Measurements from ENCODE around the gene HARS1. TPM values are rescaled to one million over a fixed set of nuclear protein-coding genes. Genes with fewer than 3 reads are reported as not detected.
A peak's percentile ranks its signal among the peaks of the same experiment; 100 is the strongest.

HARS1 gene
- total and polyA plus RNA-seq, 4 donors = 43.8 to 54.6 (median 48.4) TPM

- no peak for DNase-seq
- peak; percentile 21 for ATAC-seq (ENCODE audit: insufficient read depth, low FRiP score)
- Histone ChIP-seq H3K36me3 (ENCODE audit: control insufficient read depth in 4 of 4, insufficient read depth in 4 of 4, low read length in 4 of 4) (no peaks in the 10 kb centered on the region), H3K27ac (ENCODE audit: low read depth in 1 of 2, low read length in 1 of 2) (peak overlapping the region in 1 of 2 donors; percentile 82), H3K27me3 (ENCODE audit: control insufficient read depth in 3 of 3, insufficient read depth in 3 of 3, low read length in 2 of 3) (peaks cover 0 to 34% (median 19%) of the 10 kb centered on the region in 3 donors), H3K9me3 (ENCODE audit: control insufficient read depth in 4 of 4, insufficient read depth in 3 of 4, low read length in 3 of 4) (no peaks in the 10 kb centered on the region), H3K4me1 (ENCODE audit: control insufficient read depth in 5 of 5, insufficient read depth in 5 of 5, low read length in 5 of 5) (peaks cover 0 to 30% (median 3%) of the 10 kb centered on the region in 5 donors), H3K4me3 (no peak overlapping the region), H3K9ac (ENCODE audit: insufficient read depth in 1 of 2, low read length in 2 of 2) (peak overlapping the region in 1 of 2 donors; percentile 34)
- TF ChIP-seq CTCF (IDR thresholded peaks at IDR 0.05; ENCODE audit: control extremely low read depth, extremely low read depth) = no peak
- 20 to 53% methylated on average over 4 of the region's 4 CpGs for WGBS, 2 donors
Measured at GRCh38 chr5:140631036-140631417, 60.1 kb downstream of the HARS1 start.

- no peaks in the 10 kb centered on the region for H3K9me3 ChIP-seq (ENCODE audit: control insufficient read depth in 4 of 4, insufficient read depth in 3 of 4, low read length in 3 of 4)
- peaks cover 0 to 30% (median 3%) of the 10 kb centered on the region in 5 donors for H3K4me1 ChIP-seq (ENCODE audit: control insufficient read depth in 5 of 5, insufficient read depth in 5 of 5, low read length in 5 of 5)
- peak overlapping the region in 1 of 2 donors; percentile 34 for H3K9ac ChIP-seq (ENCODE audit: insufficient read depth in 1 of 2, low read length in 2 of 2)
- DNase-seq (peak in 2 of 3 donors; percentile 78 to 79), ATAC-seq (ENCODE audit: insufficient read depth, low FRiP score) (no peak)
- no peak overlapping the region for H3K4me3 ChIP-seq
- peaks cover 0 to 34% (median 19%) of the 10 kb centered on the region in 3 donors for H3K27me3 ChIP-seq (ENCODE audit: control insufficient read depth in 3 of 3, insufficient read depth in 3 of 3, low read length in 2 of 3)
- no peak for TF ChIP-seq CTCF (IDR thresholded peaks at IDR 0.05; ENCODE audit: control extremely low read depth, extremely low read depth)
- H3K36me3 ChIP-seq (ENCODE audit: control insufficient read depth in 4 of 4, insufficient read depth in 4 of 4, low read length in 4 of 4) = no peaks in the 10 kb centered on the region
- 40 to 59% methylated on average over 2 of the region's 2 CpGs for whole genome bisulfite sequencing, 2 donors
- peak overlapping the region in 1 of 2 donors; percentile 82 for H3K27ac ChIP-seq (ENCODE audit: low read depth in 1 of 2, low read length in 1 of 2)
Measured at GRCh38 chr5:140630292-140631035, 60.7 kb downstream of the HARS1 start.

GRCh38 chr5:140628711-140629110 is 62.5 kb downstream of the HARS1 start:
- DNase-seq (no peak), ATAC-seq (ENCODE audit: insufficient read depth, low FRiP score) (no peak)
- 54 to 71% methylated on average over 1 of the region's 1 CpG for WGBS, 2 donors
- Histone ChIP-seq H3K9me3 (ENCODE audit: control insufficient read depth in 4 of 4, insufficient read depth in 3 of 4, low read length in 3 of 4) (no peaks in the 10 kb centered on the region), H3K27ac (ENCODE audit: low read depth in 1 of 2, low read length in 1 of 2) (no peak overlapping the region), H3K27me3 (ENCODE audit: control insufficient read depth in 3 of 3, insufficient read depth in 3 of 3, low read length in 2 of 3) (peaks cover 0 to 34% (median 12%) of the 10 kb centered on the region in 3 donors), H3K9ac (ENCODE audit: insufficient read depth in 1 of 2, low read length in 2 of 2) (no peak overlapping the region), H3K36me3 (ENCODE audit: control insufficient read depth in 4 of 4, insufficient read depth in 4 of 4, low read length in 4 of 4) (no peaks in the 10 kb centered on the region), H3K4me1 (ENCODE audit: control insufficient read depth in 5 of 5, insufficient read depth in 5 of 5, low read length in 5 of 5) (peaks cover 0 to 30% (median 3%) of the 10 kb centered on the region in 5 donors), H3K4me3 (no peak overlapping the region)
- no peak for TF ChIP-seq CTCF (IDR thresholded peaks at IDR 0.05; ENCODE audit: control extremely low read depth, extremely low read depth)
